ENCODE results near the gene MRPL1.
A peak's percentile ranks its signal among the peaks of the same experiment; 100 is the strongest.
"Not testable (repeated sequence)": the region's sequence is repeated elsewhere in the genome, so short reads cannot be mapped to it uniquely, and the experiment has no call there.

MRPL1 gene

GRCh38 chr4:77852892-77853495 is 9.6 kb upstream of the MRPL1 start:
- DNase-seq, result peak in 1 of 2 donors; percentile 65

GRCh38 chr4:77854431-77855111 is 8.1 kb upstream of the MRPL1 start:
- peak in 1 of 2 donors; percentile 15 for DNase-seq

GRCh38 chr4:77856152-77856551 is 6.5 kb upstream of the MRPL1 start:
- no peak for DNase-seq

GRCh38 chr4:77859256-77859655 is 3.4 kb upstream of the MRPL1 start:
- DNase-seq, result no peak

- no peak for DNase-seq
These were observed 1.1 kb upstream of the MRPL1 start for GRCh38 chr4:77861495-77861894.

- DNase-seq, result not testable (repeated sequence)
These were observed 711 bp downstream of the MRPL1 start for GRCh38 chr4:77863341-77863740.

GRCh38 chr4:77865259-77865658 is 2.6 kb downstream of the MRPL1 start:
- DNase-seq, result no peak

- DNase-seq, result no peak
These were observed 10.3 kb downstream of the MRPL1 start for GRCh38 chr4:77872723-77873445.

- no peak for DNase-seq
These were observed 14.5 kb downstream of the MRPL1 start for GRCh38 chr4:77877167-77877566.

- DNase-seq, result no peak
These were observed 15.3 kb downstream of the MRPL1 start for GRCh38 chr4:77877771-77878565.

GRCh38 chr4:77880784-77881183 is 18.2 kb downstream of the MRPL1 start:
- no peak for DNase-seq

GRCh38 chr4:77881460-77882295 is 19.0 kb downstream of the MRPL1 start:
- no peak for DNase-seq

- DNase-seq, result no peak
These were observed 30.8 kb downstream of the MRPL1 start for GRCh38 chr4:77893451-77893850.

GRCh38 chr4:77899607-77900006 is 37.0 kb downstream of the MRPL1 start:
- DNase-seq, result peak in 1 of 2 donors; percentile 23

- no peak for DNase-seq
These were observed 40.6 kb downstream of the MRPL1 start for GRCh38 chr4:77903186-77903585.

GRCh38 chr4:77905651-77906263 is 43.1 kb downstream of the MRPL1 start:
- DNase-seq, result no peak

- DNase-seq, result no peak
These were observed 48.0 kb downstream of the MRPL1 start for GRCh38 chr4:77910676-77911075.

GRCh38 chr4:77911091-77911490 is 48.5 kb downstream of the MRPL1 start:
- DNase-seq, result no peak

GRCh38 chr4:77911842-77912450 is 49.3 kb downstream of the MRPL1 start:
- no peak for DNase-seq

- DNase-seq, result no peak
These were observed 50.7 kb downstream of the MRPL1 start for GRCh38 chr4:77913348-77913747.

- no peak for DNase-seq
These were observed 54.4 kb downstream of the MRPL1 start for GRCh38 chr4:77917075-77917474.
